GM12865 (cell line): Measurements from ENCODE around the gene ISY1.
A peak's percentile ranks its signal among the peaks of the same experiment; 100 is the strongest.
"Not testable (repeated sequence)": the region's sequence is repeated elsewhere in the genome, so short reads cannot be mapped to it uniquely, and the experiment has no call there.

Experiments used
- DNase-seq: peaks from one replicate; pipeline ENCODE4 v3.0.0; 2010; ENCODE audit warnings: low read depth
- H3K4me3 ChIP-seq: 2 replicates; pipeline ENCODE4 v1.5.1; 2011; ENCODE audit warnings: mild to moderate bottlenecking, low read depth, low read length, control low read depth
- CTCF ChIP-seq: IDR thresholded peaks from 2 replicates; pipeline ENCODE4 v1.5.1; 2011; ENCODE audit warnings: low read length, control low read depth, low read depth, inconsistent platforms; ENCODE audit not compliant: insufficient read depth; ENCODE audit errors: missing control alignments

ISY1 gene

GRCh38 chr3:129196601-129197000 lies 35.7 kb upstream of the ISY1 start:
- no peak for TF ChIP-seq CTCF
- no peak for DNase-seq
- H3K4me3 ChIP-seq: no peak overlapping the region

- H3K4me3 ChIP-seq: no peak overlapping the region
- no peak for DNase-seq
- no peak for TF ChIP-seq CTCF
Observed at GRCh38 chr3:129195731-129196256, 34.9 kb upstream of the ISY1 start.

- DNase-seq, H3K4me3 ChIP-seq: not testable (repeated sequence)
Observed at GRCh38 chr3:129189793-129190192, 28.9 kb upstream of the ISY1 start.

DNA sequence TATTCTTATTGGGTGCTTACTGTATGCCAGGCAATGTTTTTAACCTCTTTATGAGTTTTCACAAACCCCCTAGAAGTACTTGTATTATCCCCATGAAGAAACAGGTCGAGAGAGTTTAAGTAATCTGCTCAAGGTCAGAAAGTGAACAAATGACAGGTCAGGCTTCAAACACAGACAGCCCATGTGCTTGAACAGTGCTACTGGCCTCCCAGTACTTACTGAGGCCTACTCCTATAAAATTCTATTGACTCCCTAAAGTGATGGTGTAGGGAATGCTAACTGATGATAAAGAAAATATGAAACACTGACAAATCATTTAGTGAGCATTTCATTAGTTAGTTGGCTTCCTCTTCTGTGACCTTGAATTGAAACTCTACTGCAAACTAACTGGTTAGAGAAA lies 27.0 kb upstream of the ISY1 start:
- no peak for DNase-seq
- no peak for TF ChIP-seq CTCF
- H3K4me3 ChIP-seq: no peak overlapping the region

DNA sequence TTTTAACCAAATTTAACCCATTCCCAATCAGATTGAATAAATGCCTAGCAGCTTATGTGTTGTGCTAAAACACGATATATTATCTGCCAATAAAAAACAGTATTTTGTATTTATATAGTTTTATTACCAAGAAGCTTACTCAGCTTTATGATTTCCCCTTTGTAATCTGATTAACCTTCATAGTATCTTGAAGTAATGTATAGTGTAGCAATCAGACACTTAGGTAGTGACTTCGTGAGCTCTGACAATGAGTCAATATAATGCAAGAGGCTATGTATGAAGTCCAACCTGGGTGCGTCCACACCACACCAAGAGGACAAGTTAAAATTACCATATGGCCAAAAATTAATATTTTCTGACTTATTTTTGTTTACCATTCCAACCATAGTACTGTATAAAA lies 24.9 kb upstream of the ISY1 start:
- TF ChIP-seq CTCF: no peak
- no peak for DNase-seq

DNA sequence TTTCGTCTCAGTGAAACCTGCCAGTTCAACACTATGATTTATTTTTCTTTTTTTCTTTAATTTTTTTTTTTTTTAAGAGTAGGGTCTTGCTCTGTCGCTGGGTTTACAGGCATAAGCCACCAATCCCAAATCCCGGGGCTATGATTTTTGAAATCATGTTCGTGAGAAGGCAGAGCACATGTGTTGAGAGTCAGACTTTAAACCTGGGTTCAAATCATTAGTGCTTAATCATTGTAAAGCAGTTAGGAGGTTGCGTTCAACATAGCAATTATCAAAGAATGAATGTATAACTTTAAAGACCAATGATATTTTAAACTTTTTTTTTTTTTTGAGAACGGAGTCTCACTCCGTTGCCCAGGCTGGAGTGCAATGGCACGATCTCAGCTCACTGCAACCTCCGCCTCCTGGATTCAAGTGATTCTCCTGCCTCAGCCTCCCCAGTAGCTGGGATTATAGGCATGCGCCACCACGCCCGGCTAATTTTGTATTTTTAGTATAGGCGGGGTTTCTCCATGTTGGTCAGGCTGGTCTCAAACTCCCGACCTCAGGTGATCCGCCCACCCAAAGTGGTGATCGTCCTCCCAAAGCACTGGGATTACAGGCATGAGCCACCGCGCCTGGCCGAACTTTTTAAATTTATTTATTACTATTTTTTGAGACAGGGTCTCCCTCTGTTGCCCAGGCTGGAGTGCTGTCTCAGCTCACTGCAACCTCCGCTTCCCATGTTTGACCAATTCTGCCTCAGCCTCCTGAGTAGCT lies 24.1 kb upstream of the ISY1 start:
- not testable (repeated sequence) for DNase-seq
- H3K4me3 ChIP-seq: peak overlapping the region; percentile 97

More for the DNA sequence above, 24.9 kb upstream of the ISY1 start:
- no peak overlapping the region for H3K4me3 ChIP-seq

DNA sequence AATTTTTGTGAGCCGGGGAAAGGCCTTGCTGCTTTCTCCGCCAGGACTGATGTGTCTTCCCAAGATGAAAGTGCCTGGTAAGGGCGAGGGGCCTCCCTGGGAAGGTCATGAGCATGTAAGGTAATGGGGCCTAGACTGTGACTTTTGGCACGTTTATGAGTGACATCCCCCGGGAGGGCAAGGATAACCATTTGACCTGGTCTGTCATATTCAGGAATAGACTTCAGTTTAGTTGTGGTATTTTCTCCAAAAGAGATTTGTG lies 23.5 kb upstream of the ISY1 start:
- H3K4me3 ChIP-seq: peak overlapping the region; percentile 97
- no peak for TF ChIP-seq CTCF
- DNase-seq: peak; percentile 43
